Measurements from ENCODE around the gene SMARCD2.

Gene SMARCD2

DNA sequence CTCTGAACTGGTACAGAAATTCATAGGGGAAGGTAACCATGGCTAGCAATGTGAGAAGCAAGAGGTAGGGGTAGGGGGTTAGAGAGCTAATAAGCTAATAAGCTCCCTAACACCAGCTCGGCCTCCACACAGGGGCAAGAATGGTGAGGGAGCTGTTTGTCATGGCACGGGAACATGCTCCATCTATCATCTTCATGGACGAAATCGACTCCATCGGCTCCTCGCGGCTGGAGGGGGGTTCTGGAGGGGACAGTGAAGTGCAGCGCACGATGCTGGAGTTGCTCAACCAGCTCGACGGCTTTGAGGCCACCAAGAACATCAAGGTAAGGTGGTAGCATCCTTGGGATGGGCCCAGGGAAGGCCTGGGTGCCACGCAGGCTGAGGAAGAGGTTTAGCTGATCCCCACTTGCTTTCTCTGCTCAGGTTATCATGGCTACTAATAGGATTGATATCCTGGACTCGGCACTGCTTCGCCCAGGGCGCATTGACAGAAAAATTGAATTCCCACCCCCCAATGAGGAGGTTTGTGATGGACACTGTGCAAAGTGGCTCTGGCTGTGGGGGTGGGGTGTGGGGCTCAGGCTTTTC lies 11.5 kb downstream of the SMARCD2 start:
- DNase-seq = no peak

- no peak for DNase-seq
These were observed 12.2 kb downstream of the SMARCD2 start for GRCh38 chr17:63830278-63830677.

- no peak for DNase-seq
These were observed 13.5 kb downstream of the SMARCD2 start for GRCh38 chr17:63828936-63829335.

GRCh38 chr17:63827801-63828221 lies 14.7 kb downstream of the SMARCD2 start:
- DNase-seq = no peak

- DNase-seq = peak; percentile 97
These were observed 15.3 kb downstream of the SMARCD2 start, which contains the start of the genes FTSJ3 and PSMC5 for GRCh38 chr17:63827002-63827800. Gene FTSJ3, minus strand, starts transcription at chr17:63827663. Its CDS starts 761 bp downstream, at chr17:63826902. Gene PSMC5, plus strand, starts transcription at chr17:63827431. Its CDS starts 60 bp downstream, at chr17:63827491.

DNA sequence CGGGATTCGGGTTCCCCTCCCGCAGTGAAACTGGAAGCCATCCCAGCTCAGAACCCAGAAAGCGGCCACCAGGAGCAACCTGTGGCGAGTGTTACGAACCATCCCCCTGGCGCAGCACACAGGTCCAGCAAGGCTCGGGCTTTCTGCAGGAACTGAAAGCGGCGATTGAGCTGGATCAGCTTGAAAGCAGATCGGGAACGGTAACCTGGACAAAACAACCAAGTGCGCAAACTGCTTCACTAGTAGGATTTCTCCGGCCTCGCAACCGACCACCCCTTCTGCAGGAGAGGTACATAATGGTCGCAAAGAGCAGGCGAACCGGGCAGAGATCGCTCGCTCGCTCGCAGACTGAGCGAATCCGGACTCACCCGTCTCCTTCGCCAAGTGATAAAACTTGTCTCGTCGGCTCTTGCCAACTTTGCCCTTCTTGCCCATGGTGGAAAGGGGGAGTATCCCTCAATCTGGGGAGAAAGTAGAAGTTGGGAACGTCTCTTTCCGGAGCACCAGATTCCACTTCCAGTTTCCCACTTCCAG lies 15.9 kb downstream of the SMARCD2 start:
- DNase-seq = no peak

DNA sequence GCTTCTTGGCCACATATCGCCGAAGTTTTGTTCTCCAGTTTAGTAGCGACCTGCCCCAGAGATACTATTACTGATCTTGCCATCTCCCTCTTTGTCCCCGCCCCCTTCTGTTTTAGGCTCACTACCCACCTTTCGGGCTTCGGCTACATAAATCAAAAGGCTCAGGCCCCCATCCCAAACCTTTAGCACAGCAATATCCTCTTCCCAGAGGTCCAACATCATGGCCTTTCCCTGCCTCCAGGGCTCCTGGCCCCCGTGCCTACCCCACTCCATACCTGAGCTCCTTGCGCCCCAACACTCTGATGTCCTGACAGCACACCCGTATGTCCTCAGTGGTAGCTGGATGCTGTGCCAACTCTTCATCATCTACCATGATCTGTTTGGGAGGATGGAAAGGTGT lies 18.1 kb downstream of the SMARCD2 start:
- no peak for DNase-seq

DNA sequence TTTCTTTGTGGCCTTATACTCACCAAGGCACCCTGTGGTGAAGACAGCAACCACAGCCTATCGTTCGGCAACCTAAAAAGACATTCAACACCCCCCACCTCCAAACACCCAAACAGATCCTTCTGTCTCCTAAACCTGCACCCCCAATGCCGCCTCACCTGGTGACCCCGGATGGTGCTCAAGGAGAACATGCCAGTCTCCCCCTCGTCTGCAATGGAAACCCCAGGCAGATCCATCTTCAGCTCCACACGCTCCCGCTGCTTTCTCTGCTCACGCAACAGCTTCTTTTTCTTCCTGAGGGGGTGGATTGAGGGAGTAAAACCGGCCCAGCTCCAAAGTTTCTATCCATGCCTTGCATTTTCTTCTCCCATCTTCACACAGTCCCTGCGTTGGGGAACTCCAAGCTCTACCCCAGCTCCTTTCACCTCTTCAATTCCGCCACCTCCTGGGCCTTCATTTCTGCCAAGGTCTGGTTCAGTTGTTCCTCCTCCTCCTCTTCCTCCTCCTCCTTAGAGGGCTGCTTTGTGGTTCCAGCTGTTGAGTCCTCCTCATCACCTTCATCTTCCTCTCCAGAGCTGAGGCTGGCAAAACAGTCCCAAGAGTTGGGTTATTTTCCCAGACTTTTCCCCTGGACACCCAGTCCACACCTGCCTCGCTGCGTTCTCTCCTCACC lies 18.7 kb downstream of the SMARCD2 start:
- no peak for DNase-seq

- DNase-seq = no peak
These were observed 19.9 kb downstream of the SMARCD2 start for GRCh38 chr17:63822537-63822936.

- no peak for DNase-seq
These were observed 20.7 kb downstream of the SMARCD2 start for GRCh38 chr17:63821804-63822203.

DNA sequence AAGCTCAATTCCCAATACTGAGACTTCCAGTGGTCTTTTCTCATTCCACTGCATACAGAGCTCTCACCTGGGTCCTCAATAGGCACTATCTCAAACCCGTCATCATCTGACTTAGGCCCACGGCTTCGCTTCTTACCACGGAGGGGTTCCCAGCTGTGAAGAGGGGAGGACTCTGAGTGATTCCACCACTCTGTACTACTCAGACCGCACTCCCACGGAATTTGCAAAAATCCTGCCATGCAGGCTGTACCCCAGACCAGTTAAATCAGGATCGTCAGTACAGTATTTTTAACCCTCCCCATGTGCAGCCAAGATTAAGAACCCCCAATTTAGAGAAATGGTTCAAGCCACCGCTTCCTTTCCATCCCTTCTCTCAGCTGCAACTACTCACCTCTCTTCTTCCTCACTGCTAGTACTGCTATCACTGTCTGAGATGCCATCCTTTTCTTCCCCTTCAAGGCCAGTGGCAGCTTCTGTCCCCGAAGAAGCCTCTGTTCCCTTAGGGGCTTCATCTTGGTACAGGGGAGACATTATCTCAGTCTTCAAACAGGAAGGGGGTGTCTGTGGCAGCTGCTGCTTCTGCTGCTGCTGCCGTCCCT lies 21.4 kb downstream of the SMARCD2 start:
- no peak for DNase-seq

GRCh38 chr17:63819585-63820537 lies 22.6 kb downstream of the SMARCD2 start:
- DNase-seq = no peak

DNA sequence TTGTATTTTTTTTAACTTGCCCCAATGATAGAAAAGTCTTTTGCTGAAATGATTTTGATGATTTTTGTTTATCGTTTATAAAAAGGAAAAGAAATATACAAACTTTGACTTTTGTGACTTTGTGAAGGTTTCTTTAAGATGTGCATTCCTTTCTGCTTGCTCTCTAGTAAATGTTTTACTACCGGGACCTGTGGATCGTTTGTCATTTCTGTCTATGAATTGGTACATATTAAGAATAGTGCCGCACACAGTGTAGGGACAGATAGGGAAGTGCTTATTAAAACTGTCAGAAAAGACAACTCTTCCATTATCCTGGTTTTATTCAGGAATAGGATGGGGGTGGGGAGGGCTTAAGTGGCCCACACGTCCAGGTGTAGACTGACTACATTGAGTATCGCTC lies 23.4 kb downstream of the SMARCD2 start:
- no peak for DNase-seq

DNA sequence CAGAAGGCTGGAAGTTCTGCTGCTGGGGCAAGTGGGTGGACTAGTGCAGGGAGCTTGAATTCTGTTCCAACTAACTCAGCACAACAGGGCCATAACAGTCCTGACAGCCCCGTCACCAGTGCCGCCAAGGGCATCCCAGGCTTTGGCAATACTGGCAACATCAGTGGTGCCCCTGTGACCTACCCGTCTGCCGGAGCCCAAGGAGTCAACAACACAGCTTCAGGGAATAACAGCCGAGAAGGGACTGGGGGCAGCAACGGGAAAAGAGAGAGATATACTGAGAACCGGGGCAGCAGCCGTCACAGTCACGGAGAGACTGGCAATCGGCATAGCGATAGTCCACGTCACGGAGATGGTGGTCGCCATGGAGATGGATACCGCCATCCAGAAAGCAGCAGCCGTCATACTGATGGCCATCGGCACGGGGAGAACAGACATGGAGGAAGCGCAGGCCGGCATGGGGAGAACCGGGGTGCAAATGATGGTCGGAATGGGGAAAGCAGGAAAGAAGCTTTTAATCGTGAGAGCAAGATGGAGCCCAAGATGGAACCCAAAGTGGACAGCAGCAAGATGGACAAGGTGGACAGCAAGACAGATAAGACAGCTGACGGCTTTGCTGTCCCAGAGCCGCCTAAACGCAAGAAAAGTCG lies 24.6 kb downstream of the SMARCD2 start:
- DNase-seq = no peak

GRCh38 chr17:63816669-63817068 lies 25.8 kb downstream of the SMARCD2 start:
- DNase-seq = no peak

DNA sequence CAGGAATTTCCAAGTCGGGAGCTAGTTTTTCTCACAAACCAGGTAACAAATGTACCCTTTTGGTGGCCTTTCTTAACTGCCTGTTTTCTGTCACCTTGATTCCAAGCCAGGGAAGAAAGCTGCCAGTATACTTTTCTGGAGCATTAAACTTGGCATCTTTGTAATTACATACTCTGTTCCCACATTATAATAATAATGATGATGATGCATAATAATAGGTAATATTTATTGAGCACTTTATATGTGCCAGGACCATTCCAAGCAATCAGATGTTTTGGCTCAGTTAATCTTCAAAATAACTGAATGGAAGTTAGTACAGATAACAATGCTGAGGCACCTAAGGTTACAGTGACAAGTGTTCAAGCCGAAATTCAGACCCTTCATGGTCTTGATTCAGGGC lies 26.4 kb downstream of the SMARCD2 start:
- DNase-seq = no peak

- no peak for DNase-seq
These were observed 32.5 kb downstream of the SMARCD2 start for GRCh38 chr17:63809970-63810369.

GRCh38 chr17:63805591-63805990 lies 36.9 kb downstream of the SMARCD2 start:
- no peak for DNase-seq

- no peak for DNase-seq
These were observed 38.2 kb downstream of the SMARCD2 start for GRCh38 chr17:63804328-63804727.

- DNase-seq = no peak
These were observed 41.7 kb downstream of the SMARCD2 start for GRCh38 chr17:63800783-63801182.

DNA sequence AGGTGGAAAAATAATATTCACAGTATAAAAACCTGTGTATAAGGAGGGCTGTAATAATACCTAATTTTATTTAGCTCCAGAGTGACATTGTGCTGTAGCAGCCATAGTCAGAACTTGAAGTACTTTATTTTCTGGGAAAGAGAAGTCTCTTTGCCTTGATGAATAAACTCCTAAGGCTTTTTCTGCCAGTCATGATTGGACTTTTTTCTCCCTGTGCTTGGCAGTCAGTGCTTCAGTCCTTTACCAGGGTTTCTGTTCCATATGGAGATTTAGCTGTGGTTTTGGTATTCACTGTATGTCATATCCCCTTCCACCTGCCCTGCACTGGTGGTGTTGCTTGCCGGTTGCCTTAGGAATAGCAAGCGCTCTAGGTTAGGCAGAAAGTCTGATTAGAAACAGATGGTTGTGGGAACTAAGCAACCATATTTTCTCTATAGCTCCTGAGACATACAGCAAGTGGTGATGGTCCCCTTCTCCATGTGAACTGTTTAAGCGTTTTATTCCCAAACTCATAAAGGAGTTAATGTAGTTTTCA lies 43.8 kb downstream of the SMARCD2 start:
- no peak for DNase-seq
